GM23338 (cell line): ENCODE results near the gene BTNL2. TPM values are rescaled to one million over a fixed set of nuclear protein-coding genes. Genes with fewer than 3 reads are reported as not detected.

Experiments
- ATAC-seq: fragments of 200-7000 bp; cut with Tn5 transposase; 3 replicates; pipeline ENCODE4 v1.9.1; 2020
- DNase-seq: peaks from one replicate; pipeline ENCODE4 v3.0.0-alpha.2; 2015; ENCODE audit warnings: low spot score
- H2AFZ ChIP-seq: fragments of 200-600 bp; sonication (generic); 2 replicates; pipeline ENCODE4 v1.8.0; 2016; ENCODE audit warnings: antibody characterized with exemption, mild to moderate bottlenecking, moderate library complexity
- H3F3A ChIP-seq: fragments of 200-600 bp; sonication (generic); replicated peaks from 2 replicates; pipeline ENCODE4 v1.8.0; 2017; ENCODE audit warnings: antibody characterized with exemption, mixed run types, low read depth
- H3K27ac ChIP-seq: fragments of 200-600 bp; sonication (generic); 2 replicates; pipeline ENCODE4 v1.6.1; 2016; ENCODE audit warnings: low read depth
- H3K27me3 ChIP-seq: fragments of 200-600 bp; sonication (generic); 2 replicates; pipeline ENCODE4 v1.8.0; 2016; ENCODE audit warnings: mild to moderate bottlenecking, mixed run types, moderate library complexity; ENCODE audit not compliant: insufficient read depth
- H3K36me3 ChIP-seq: fragments of 200-600 bp; sonication (generic); 2 replicates; pipeline ENCODE4 v1.8.0; 2016; ENCODE audit warnings: mild to moderate bottlenecking; ENCODE audit not compliant: insufficient read depth
- H3K4me1 ChIP-seq: fragments of 200-600 bp; sonication (generic); 2 replicates; pipeline ENCODE4 v1.8.0; 2016; ENCODE audit warnings: mild to moderate bottlenecking, moderate library complexity; ENCODE audit not compliant: insufficient read depth
- H3K4me2 ChIP-seq: fragments of 200-600 bp; sonication (generic); 2 replicates; pipeline ENCODE4 v1.7.1; 2017; ENCODE audit warnings: mixed run types
- H3K4me3 ChIP-seq: fragments of 200-600 bp; sonication (generic); 2 replicates; pipeline ENCODE4 v1.6.1; 2016; ENCODE audit warnings: mixed run types
- H3K79me2 ChIP-seq: fragments of 200-600 bp; sonication (generic); replicated peaks from 2 replicates; pipeline ENCODE4 v1.8.0; 2017; ENCODE audit warnings: mild to moderate bottlenecking; ENCODE audit not compliant: insufficient read depth
- H3K9me2 ChIP-seq: fragments of 200-600 bp; sonication (generic); 2 replicates; pipeline ENCODE4 v1.8.0; 2017; ENCODE audit not compliant: insufficient read depth
- H4K20me1 ChIP-seq: fragments of 200-600 bp; sonication (generic); replicated peaks from 2 replicates; pipeline ENCODE4 v1.8.0; 2017; ENCODE audit warnings: mild to moderate bottlenecking; ENCODE audit not compliant: insufficient read depth
- H3K27ac Mint-ChIP-seq: 2 replicates; pipeline ENCODE4 v1.8.0; 2020; ENCODE audit warnings: inconsistent platforms, mild to moderate bottlenecking, moderate library complexity, mixed read lengths
- H3K27me3 Mint-ChIP-seq: 3 replicates; pipeline ENCODE4 v1.8.0; 2022; ENCODE audit warnings: low read depth, mild to moderate bottlenecking, moderate library complexity, mixed read lengths, inconsistent platforms; ENCODE audit not compliant: insufficient read depth, poor library complexity
- H3K36me3 Mint-ChIP-seq: 3 replicates; pipeline ENCODE4 v1.8.0; 2021; ENCODE audit warnings: low read depth, mild to moderate bottlenecking, inconsistent platforms, moderate library complexity, mixed read lengths
- H3K4me1 Mint-ChIP-seq: 3 replicates; pipeline ENCODE4 v1.8.0; 2020; ENCODE audit warnings: mild to moderate bottlenecking, inconsistent platforms, mixed read lengths
- H3K4me3 Mint-ChIP-seq: 3 replicates; pipeline ENCODE4 v1.8.0; 2021; ENCODE audit warnings: moderate library complexity, mild to moderate bottlenecking, inconsistent platforms, mixed read lengths
- H3K9me3 Mint-ChIP-seq: 3 replicates; pipeline ENCODE4 v1.8.0; 2020; ENCODE audit warnings: moderate library complexity, mild to moderate bottlenecking, inconsistent platforms, mixed read lengths
- CREB1 ChIP-seq: fragments of 250-450 bp; sonication (Bioruptor Pico); IDR thresholded peaks from 2 replicates; pipeline ENCODE4 v1.5.0; 2020; ENCODE audit warnings: low read depth, mild to moderate bottlenecking, moderate library complexity
- CTCF ChIP-seq, 2 experiments: fragments of 200-600 bp in 1 of 2; sonication (generic) in 1 of 2; conservative IDR thresholded peaks; 2 replicates each; pipeline versions ENCODE4 v1.5.1 to v1.6.1; 2016 to 2017; ENCODE audit warnings: antibody characterized with exemption in 2 of 2, low read depth in 2 of 2, mild to moderate bottlenecking in 2 of 2, moderate library complexity in 1 of 2
- ETS1 ChIP-seq: IDR thresholded peaks from 2 replicates; pipeline ENCODE4 v1.6.1; 2016; ENCODE audit warnings: antibody characterized with exemption
- EZH2 ChIP-seq: fragments of 200-600 bp; sonication (generic); IDR thresholded peaks from one replicate; pipeline ENCODE4 v1.8.0; 2017; ENCODE audit warnings: antibody characterized with exemption, mild to moderate bottlenecking, low read depth; ENCODE audit not compliant: unreplicated experiment
- EZH2phosphoT487 ChIP-seq: fragments of 200-600 bp; sonication (generic); IDR thresholded peaks from one replicate; pipeline ENCODE4 v1.8.1; 2018; ENCODE audit warnings: antibody characterized with exemption; ENCODE audit not compliant: unreplicated experiment
- JUNB ChIP-seq: IDR thresholded peaks from one replicate; pipeline ENCODE4 v1.6.1; 2016; ENCODE audit warnings: antibody characterized with exemption; ENCODE audit not compliant: unreplicated experiment
- NANOG ChIP-seq: IDR thresholded peaks from 2 replicates; pipeline ENCODE4 v1.6.1; 2016; ENCODE audit warnings: antibody characterized with exemption, borderline replicate concordance
- POLR2AphosphoS5 ChIP-seq: IDR thresholded peaks from 2 replicates; pipeline ENCODE4 v1.6.1; 2016; ENCODE audit warnings: antibody characterized with exemption, low read depth
- REST ChIP-seq: IDR thresholded peaks from one replicate; pipeline ENCODE4 v1.6.1; 2018; ENCODE audit warnings: antibody characterized with exemption; ENCODE audit not compliant: unreplicated experiment
- STAT1 ChIP-seq: IDR thresholded peaks from one replicate; pipeline ENCODE4 v1.6.1; 2016; ENCODE audit warnings: antibody characterized with exemption; ENCODE audit not compliant: unreplicated experiment
- ZNF114 ChIP-seq: fragments of 250-450 bp; sonication (Bioruptor Pico); IDR thresholded peaks from 2 replicates; pipeline ENCODE4 v1.5.0; 2020; ENCODE audit warnings: mild to moderate bottlenecking, moderate library complexity
- ZNF331 ChIP-seq: fragments of 250-450 bp; sonication (Bioruptor Pico); IDR thresholded peaks from 2 replicates; pipeline ENCODE4 v1.5.0; 2020; ENCODE audit warnings: low read depth, mild to moderate bottlenecking, moderate library complexity
- ZNF462 ChIP-seq: fragments of 250-450 bp; sonication (Bioruptor Pico); IDR thresholded peaks from 2 replicates; pipeline ENCODE4 v1.5.0; 2020; ENCODE audit warnings: mild to moderate bottlenecking, moderate library complexity
- polyA plus RNA-seq: library from polyadenylated mRNA; unstranded; fragments of >200 nt; fragmentation: Nextera tagmentation; extraction: Ambion mirVana; gene quantifications from 2 replicates; pipeline ENCODE4 v1.2.1, GENCODE V29; 2016
- total RNA-seq: library from RNA; depleted of rRNA; stranded (reverse); fragments of >200 nt; shearing (Covaris generic); gene quantifications from 2 replicates; pipeline ENCODE4 v1.2.3, GENCODE V29; 2014

Gene BTNL2
- total and polyA plus RNA-seq, 2 experiments from 2014 or later: not detected

GRCh38 chr6:32379545-32379944, 27.4 kb downstream of the BTNL2 start:
- Mint-ChIP-seq H3K9me3 (peaks cover 7% of the 10 kb centered on the region; the same call in 2 of the 3 replicates), H3K4me3 (no peak overlapping the region), H3K4me1 (no peaks in the 10 kb centered on the region), H3K27me3 (no peaks in the 10 kb centered on the region), H3K36me3 (peaks cover 3% of the 10 kb centered on the region; the same call in 1 of the 3 replicates), H3K27ac (no peak overlapping the region)
- no peaks in the 10 kb centered on the region for H3K27me3 ChIP-seq
- ATAC-seq (no peak), DNase-seq (no peak)
- no peak overlapping the region for H3K4me3 ChIP-seq
- no peak overlapping the region for H2AFZ ChIP-seq
- H3K27ac ChIP-seq: no peak overlapping the region
- no peaks in the 10 kb centered on the region for H3K9me2 ChIP-seq
- no peaks in the 10 kb centered on the region for H4K20me1 ChIP-seq
- no peak overlapping the region for H3K4me2 ChIP-seq
- H3K4me1 ChIP-seq: no peaks in the 10 kb centered on the region
- H3F3A ChIP-seq: no peaks in the 10 kb centered on the region
- H3K79me2 ChIP-seq: no peaks in the 10 kb centered on the region
- no peak for TF ChIP-seq POLR2AphosphoS5
- TF ChIP-seq ZNF114 (CRISPR knock-in tag): no peak
- no peak for TF ChIP-seq EZH2phosphoT487
- no peak for TF ChIP-seq CREB1 (CRISPR knock-in tag)
- no peak for TF ChIP-seq ZNF331
- no peak for TF ChIP-seq EZH2
- no peak for TF ChIP-seq JUNB
- TF ChIP-seq REST: no peak
- no peak for TF ChIP-seq CTCF (conservative IDR thresholded peaks at IDR 0.05; ENCODE audit: low read depth in 2 of 2)
- no peak for TF ChIP-seq ZNF462 (CRISPR knock-in tag)
- TF ChIP-seq ETS1: no peak
- no peak for TF ChIP-seq STAT1
- TF ChIP-seq NANOG: no peak
- no peaks in the 10 kb centered on the region for H3K36me3 ChIP-seq
